GM12878 (cell line): Measurements from ENCODE around the gene FKBP8. TPM values are rescaled to one million over a fixed set of nuclear protein-coding genes. Genes with fewer than 3 reads are reported as not detected.

Experiments used
- EZH2 ChIP-seq: IDR thresholded peaks from 2 replicates; pipeline ENCODE4 v1.6.1; 2012; ENCODE audit warnings: low read depth, mild to moderate bottlenecking, control low read depth, inconsistent platforms, low read length, borderline replicate concordance; ENCODE audit not compliant: control insufficient read depth
- HDGF ChIP-seq: fragments of 450-650 bp; IDR thresholded peaks from 2 replicates; pipeline ENCODE4 v1.6.1; 2016; ENCODE audit warnings: antibody characterized with exemption
- MEF2B ChIP-seq: fragments of 450-650 bp; IDR thresholded peaks from 2 replicates; pipeline ENCODE4 v1.6.1; 2018; ENCODE audit warnings: mild to moderate bottlenecking, moderate library complexity; ENCODE audit not compliant: partially characterized antibody, poor library complexity, severe bottlenecking
- MTA3 ChIP-seq: IDR thresholded peaks from 2 replicates; pipeline ENCODE4 v1.6.1; 2012; ENCODE audit warnings: low read length, inconsistent platforms, borderline replicate concordance
- NRF1 ChIP-seq: conservative IDR thresholded peaks from 2 replicates; pipeline ENCODE4 v1.6.1; 2011; ENCODE audit warnings: mild to moderate bottlenecking, low read depth, low read length, improper control_type of control experiment
- PAX5 ChIP-seq: IDR thresholded peaks from 2 replicates; pipeline ENCODE4 v1.6.1; 2011; ENCODE audit warnings: low read depth, low read length, borderline replicate concordance
- SIX5 ChIP-seq: IDR thresholded peaks from 2 replicates; pipeline ENCODE4 v1.6.1; 2011; ENCODE audit warnings: mild to moderate bottlenecking, low read depth, low read length, moderate library complexity; ENCODE audit not compliant: severe bottlenecking
- polyA plus RNA-seq, 11 experiments: library from polyadenylated mRNA; depleted of rRNA in 4 of 11; unstranded in 6 of 11; stranded (reverse) in 5 of 11; fragments of >200 nt; fragmentation: Nextera tagmentation in 4 of 11; fragmentation: Illumina TruSeq in 1 of 11; extraction: Ambion mirVana in 4 of 11; extraction: Trizol in 1 of 11; gene quantifications; 1 replicate in 1 of 11; 2 replicates in 10 of 11; pipeline versions ENCODE4 v1.2.1 to v1.2.3, GENCODE V29; 2011 to 2016; ENCODE audit warnings: inconsistent platforms in 2 of 11, missing spikeins in 2 of 11, low read depth in 1 of 11
- total RNA-seq, 4 experiments: library from RNA; depleted of rRNA in 3 of 4; stranded (reverse); fragments of >200 nt in 3 of 4; fragmentation: Illumina TruSeq in 1 of 4; extraction: Trizol in 1 of 4; gene quantifications; 2 replicates each; pipeline versions ENCODE4 v1.2.1 to v1.2.3, GENCODE V29; 2013 to 2021
- TF ChIP-seq, protein P1 (sequence below): fragments of 450-650 bp; formaldehyde crosslinking; IDR thresholded peaks from 2 replicates; pipeline ENCODE4 v1.4.0; 2022; ENCODE audit warnings: mild to moderate bottlenecking, moderate library complexity
- TF ChIP-seq, protein P2 (sequence below): IDR thresholded peaks from 2 replicates; pipeline ENCODE4 v1.6.1; 2012; ENCODE audit warnings: low read depth, low read length, improper control_type of control experiment

FKBP8 gene
- total and polyA plus RNA-seq, 10 of the 15 experiments (the other 5 are each of a cell fraction or from before 2014, with no cell fraction given): 0.13 to 205 (median 95.4) TPM

DNA sequence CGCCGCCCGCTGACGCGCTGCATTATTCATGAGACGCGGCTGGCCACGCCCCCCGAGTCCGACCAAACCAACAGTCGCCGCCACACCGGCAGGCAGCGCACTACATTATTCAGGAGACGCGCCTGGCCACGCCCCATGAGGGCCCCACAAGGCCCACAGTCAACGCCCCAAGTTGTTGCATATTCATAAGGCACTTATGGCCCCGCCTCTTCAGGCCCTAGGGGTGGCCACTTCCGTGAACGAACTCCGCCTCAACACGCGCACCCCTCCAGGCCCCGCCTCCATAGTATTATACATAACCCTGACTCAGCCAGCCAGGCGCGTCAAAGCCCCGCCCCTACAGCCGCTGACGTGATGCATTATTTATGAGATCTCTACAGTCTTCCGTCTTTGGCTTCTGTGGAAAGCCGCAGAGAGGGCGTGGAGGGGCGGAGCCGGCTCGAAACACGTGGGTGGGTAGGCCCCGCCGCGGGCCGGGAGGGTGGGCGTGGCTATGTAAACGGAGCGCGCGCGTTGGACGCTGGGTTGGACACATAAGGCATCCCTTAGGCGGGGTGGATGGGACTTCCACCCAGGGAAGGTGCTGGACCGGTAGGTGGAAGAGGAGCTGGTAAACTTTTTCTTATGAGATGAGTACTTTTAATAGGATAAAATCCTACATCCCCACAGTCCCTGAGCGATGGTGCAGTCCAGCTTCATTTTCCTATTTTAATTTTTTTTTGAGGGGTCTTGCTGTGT is 21.1 kb downstream of the FKBP8 start (continued):
- TF ChIP-seq MEF2B (peak; percentile 44), PAX5 (no peak; the same call in 1 of the 2 replicates), NRF1 (peak; percentile 35; the same call in 1 of the 2 replicates), EZH2 (no peak), HDGF (peak; percentile 98), MTA3 (no peak), SIX5 (no peak)
- TF ChIP-seq, protein P1, sequence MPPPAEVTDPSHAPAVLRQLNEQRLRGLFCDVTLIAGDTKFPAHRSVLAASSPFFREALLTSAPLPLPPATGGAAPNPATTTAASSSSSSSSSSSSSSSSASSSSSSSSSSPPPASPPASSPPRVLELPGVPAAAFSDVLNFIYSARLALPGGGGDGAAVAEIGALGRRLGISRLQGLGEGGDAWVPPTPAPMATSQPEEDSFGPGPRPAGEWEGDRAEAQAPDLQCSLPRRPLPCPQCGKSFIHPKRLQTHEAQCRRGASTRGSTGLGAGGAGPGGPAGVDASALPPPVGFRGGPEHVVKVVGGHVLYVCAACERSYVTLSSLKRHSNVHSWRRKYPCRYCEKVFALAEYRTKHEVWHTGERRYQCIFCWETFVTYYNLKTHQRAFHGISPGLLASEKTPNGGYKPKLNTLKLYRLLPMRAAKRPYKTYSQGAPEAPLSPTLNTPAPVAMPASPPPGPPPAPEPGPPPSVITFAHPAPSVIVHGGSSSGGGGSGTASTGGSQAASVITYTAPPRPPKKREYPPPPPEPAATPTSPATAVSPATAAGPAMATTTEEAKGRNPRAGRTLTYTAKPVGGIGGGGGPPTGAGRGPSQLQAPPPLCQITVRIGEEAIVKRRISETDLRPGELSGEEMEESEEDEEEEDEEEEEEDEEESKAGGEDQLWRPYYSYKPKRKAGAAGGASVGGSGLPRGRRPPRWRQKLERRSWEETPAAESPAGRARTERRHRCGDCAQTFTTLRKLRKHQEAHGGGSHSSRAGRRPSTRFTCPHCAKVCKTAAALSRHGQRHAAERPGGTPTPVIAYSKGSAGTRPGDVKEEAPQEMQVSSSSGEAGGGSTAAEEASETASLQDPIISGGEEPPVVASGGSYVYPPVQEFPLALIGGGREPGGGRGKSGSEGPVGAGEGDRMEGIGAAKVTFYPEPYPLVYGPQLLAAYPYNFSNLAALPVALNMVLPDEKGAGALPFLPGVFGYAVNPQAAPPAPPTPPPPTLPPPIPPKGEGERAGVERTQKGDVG (CRISPR knock-in tag): no peak
- TF ChIP-seq, protein P2, sequence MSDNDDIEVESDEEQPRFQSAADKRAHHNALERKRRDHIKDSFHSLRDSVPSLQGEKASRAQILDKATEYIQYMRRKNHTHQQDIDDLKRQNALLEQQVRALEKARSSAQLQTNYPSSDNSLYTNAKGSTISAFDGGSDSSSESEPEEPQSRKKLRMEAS: peak; percentile 58
